Measurements from ENCODE around the gene SSR2.

The SSR2 gene

GRCh38 chr1:156006666-156007376 is 13.9 kb downstream of the SSR2 start:
- DNase-seq (ENCODE audit: low read depth) = no peak
- no peak overlapping the region for H3K4me3 ChIP-seq (ENCODE audit: low read depth, low read length)
- TF ChIP-seq CTCF (IDR thresholded peaks at IDR 0.05; ENCODE audit: insufficient read depth, low read depth, low read length, missing control alignments) = no peak

- H3K4me3 ChIP-seq (ENCODE audit: low read depth, low read length) = no peak overlapping the region
- no peak for TF ChIP-seq CTCF (IDR thresholded peaks at IDR 0.05; ENCODE audit: insufficient read depth, low read depth, low read length, missing control alignments)
- DNase-seq (ENCODE audit: low read depth) = no peak
These were observed 15.7 kb downstream of the SSR2 start for GRCh38 chr1:156004843-156005584.

GRCh38 chr1:156003923-156004188 is 16.9 kb downstream of the SSR2 start:
- no peak overlapping the region for H3K4me3 ChIP-seq (ENCODE audit: low read depth, low read length)
- no peak for TF ChIP-seq CTCF (IDR thresholded peaks at IDR 0.05; ENCODE audit: insufficient read depth, low read depth, low read length, missing control alignments)

GRCh38 chr1:156002188-156002911 is 18.4 kb downstream of the SSR2 start:
- H3K4me3 ChIP-seq (ENCODE audit: low read depth, low read length) = no peak overlapping the region

More at GRCh38 chr1:156003923-156004188, 16.9 kb downstream of the SSR2 start:
- no peak for DNase-seq (ENCODE audit: low read depth)

GRCh38 chr1:156001662-156002171 is 19.0 kb downstream of the SSR2 start:
- DNase-seq (ENCODE audit: low read depth) = no peak
- no peak overlapping the region for H3K4me3 ChIP-seq (ENCODE audit: low read depth, low read length)
- TF ChIP-seq CTCF (IDR thresholded peaks at IDR 0.05; ENCODE audit: insufficient read depth, low read depth, low read length, missing control alignments) = no peak

More at GRCh38 chr1:156002188-156002911, 18.4 kb downstream of the SSR2 start:
- TF ChIP-seq CTCF (IDR thresholded peaks at IDR 0.05; ENCODE audit: insufficient read depth, low read depth, low read length, missing control alignments) = no peak
- no peak for DNase-seq (ENCODE audit: low read depth)

- DNase-seq (ENCODE audit: low read depth) = no peak
- H3K4me3 ChIP-seq (ENCODE audit: low read depth, low read length) = no peak overlapping the region
- TF ChIP-seq CTCF (IDR thresholded peaks at IDR 0.05; ENCODE audit: insufficient read depth, low read depth, low read length, missing control alignments) = no peak
These were observed 19.6 kb downstream of the SSR2 start for GRCh38 chr1:156001021-156001661.

Measured in GM12865 (cell line).